Right kidney (tissue), 1 donor: ENCODE results near the gene PLEKHA6.
A peak's percentile ranks its signal among the peaks of the same experiment; 100 is the strongest.

Experiments
- DNase-seq: peaks from one replicate; pipeline ENCODE4 v3.0.0-alpha.2; 2016

PLEKHA6 gene

DNA sequence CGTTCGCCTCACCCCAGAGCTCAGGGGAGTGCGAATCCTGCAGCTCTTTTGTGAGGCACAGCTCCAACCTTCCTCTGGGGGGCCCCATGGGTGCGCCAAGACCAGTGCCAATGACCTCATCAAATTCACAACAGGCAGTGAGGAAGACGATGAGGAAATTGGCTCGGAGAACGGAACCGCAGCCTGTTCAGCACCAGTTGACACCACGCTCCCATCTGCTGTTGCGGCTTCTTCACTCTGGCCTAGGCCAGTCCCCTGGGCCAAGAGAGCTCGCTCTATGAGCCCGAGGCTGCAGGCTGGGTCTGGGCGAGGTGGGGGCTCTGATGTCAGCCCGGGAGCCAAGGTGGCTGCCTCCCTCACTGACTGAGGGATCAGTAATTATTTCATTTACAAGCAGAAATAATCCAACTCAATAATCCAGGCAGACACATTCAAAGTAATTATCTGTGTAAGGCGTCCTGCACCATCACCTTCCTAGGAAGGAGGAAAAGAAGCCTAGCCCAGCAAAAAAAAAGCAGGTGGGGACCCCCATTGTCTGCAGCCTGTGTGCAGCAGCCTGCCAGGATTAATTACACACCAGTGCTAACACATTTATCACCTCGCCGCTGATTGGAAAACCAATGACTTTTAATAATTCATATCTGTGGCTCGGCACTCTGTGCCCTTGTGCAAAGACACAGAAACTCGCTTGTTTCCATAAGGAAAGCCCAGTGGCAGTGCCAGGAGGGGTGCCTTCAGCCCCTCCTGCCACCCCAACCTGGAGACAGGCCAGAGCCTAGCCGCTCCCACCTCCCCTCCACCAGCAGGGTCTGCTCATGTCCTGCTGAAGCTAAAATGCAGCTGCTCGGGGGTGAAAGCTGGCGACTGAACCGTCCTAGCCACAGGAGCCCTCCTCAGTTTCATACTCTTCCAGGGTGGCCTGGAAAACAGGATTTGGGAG lies 1.9 kb downstream of the PLEKHA6 start:
- no peak for DNase-seq

GRCh38 chr1:204356997-204357396 lies 2.7 kb downstream of the PLEKHA6 start:
- no peak for DNase-seq

DNA sequence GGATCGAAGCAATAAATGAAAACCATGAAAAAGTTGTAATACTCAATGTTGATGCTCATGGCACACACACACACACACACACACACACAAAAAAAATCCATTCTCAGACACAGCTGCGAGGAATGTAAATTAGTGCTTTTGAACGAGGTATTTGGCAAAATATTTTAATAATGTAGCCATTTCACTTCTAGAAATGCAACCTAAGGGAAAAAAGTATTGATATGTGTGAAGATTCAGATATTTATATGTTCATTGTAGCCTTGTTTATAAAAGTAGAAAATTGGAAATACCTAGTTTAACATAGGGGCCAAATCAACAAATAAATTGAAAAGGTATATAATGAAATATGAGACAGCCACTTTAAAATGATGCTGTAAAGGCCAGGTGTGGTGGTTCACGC lies 3.8 kb downstream of the PLEKHA6 start:
- DNase-seq = no peak

GRCh38 chr1:204354579-204354978 lies 5.2 kb downstream of the PLEKHA6 start:
- no peak for DNase-seq

- DNase-seq = no peak
These were observed 6.4 kb downstream of the PLEKHA6 start for GRCh38 chr1:204353213-204353910.

DNA sequence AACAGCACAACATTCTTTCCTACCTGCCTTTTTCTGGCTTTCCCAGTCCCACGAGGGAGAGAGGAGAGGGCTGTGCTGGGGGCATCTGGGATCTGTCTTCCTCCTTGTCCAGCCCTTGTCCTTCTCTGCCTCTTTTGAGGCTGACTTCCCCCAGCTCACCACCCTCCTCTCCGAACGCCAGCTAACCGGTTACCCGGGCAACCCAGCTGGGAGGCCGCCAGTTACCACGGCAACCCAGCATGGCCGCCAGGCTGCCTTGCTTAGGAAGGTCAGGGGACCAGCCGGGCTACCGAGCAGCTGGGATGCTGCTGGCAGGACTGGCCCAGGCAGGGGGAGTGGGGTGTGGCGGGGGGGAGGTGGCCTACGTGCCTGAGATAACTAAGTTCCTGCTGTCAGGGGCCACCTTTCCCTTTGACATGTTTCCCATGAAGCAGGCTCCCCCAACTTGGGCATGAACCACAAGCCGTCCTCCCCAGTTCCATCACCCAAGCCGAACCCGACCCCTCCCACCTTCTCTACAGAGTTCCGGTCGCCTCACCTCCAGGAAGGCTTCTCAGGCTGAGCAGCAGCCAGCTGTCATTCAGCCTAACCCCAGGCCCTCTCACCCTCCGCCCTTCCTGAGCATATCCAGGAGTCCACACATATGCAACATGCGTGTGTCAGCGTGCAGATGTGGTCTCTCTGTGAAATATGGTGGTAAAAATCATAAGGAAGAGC lies 8.7 kb downstream of the PLEKHA6 start:
- peak; percentile 67 for DNase-seq

GRCh38 chr1:204350312-204350711 lies 9.4 kb downstream of the PLEKHA6 start:
- DNase-seq = no peak

DNA sequence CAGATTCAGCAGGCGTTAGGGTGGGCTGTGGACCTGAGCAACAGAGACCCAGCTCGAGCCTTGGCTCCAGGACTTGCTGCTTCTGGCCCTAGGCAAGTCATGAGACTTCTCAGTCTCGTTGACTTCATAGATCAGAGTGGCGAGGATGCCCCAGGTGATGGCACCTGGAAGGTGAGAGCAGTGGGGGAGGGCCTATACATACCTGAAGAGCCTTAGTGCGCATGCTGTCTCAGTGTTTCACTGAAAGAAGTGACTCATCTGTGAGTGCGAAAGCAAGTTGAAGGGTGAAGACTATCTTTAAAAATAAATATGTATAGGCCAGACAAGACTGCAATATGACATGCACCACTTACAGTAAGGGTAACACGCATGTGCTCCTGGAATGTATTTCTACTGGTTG lies 10.1 kb downstream of the PLEKHA6 start:
- DNase-seq = no peak

GRCh38 chr1:204348722-204349121 lies 11.0 kb downstream of the PLEKHA6 start:
- no peak for DNase-seq

DNA sequence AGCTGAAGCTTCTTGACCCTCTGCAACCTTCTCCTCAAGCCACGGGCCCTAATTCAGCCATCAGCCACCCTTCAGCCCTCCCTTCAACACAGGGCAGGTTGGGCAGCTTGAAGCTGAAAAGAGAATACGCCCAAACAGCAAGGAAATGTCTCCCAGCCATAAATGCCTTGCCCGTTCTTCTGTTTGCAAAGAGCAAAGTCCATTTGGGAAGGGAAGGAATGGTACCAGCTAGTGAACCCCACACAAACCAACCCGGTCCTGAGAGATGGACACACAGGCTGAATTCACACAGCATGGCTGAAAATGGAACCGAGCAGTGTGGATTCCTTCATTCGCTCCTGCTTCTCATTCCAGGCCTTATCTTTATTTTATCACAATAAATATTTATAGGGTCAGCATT lies 11.5 kb downstream of the PLEKHA6 start:
- no peak for DNase-seq

- no peak for DNase-seq
These were observed 13.6 kb downstream of the PLEKHA6 start for GRCh38 chr1:204345941-204346645.

DNA sequence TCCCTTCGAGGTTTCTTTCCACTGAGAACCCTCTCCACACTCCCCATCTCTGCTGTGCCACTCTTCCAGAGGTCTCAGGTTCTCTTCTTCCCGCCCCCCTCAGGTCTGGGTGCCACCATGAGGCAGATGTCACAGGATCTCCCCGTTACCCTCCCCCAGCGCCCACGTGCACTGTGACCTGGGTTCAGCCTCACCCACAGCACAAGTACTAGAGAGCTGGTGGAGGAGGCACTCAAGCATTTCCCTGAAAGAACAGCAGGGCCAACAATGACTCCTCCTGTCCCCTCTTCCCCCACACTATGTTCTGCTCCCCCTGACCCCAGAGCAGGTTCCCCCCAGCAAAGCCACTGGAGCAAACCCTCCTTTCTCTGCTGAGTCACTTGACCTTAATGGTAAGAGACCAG lies 14.3 kb downstream of the PLEKHA6 start:
- no peak for DNase-seq

GRCh38 chr1:204344665-204345355 lies 14.9 kb downstream of the PLEKHA6 start:
- DNase-seq = no peak

GRCh38 chr1:204343802-204344201 lies 15.9 kb downstream of the PLEKHA6 start:
- DNase-seq = no peak

- DNase-seq = no peak
These were observed 16.5 kb downstream of the PLEKHA6 start for GRCh38 chr1:204343247-204343646.

DNA sequence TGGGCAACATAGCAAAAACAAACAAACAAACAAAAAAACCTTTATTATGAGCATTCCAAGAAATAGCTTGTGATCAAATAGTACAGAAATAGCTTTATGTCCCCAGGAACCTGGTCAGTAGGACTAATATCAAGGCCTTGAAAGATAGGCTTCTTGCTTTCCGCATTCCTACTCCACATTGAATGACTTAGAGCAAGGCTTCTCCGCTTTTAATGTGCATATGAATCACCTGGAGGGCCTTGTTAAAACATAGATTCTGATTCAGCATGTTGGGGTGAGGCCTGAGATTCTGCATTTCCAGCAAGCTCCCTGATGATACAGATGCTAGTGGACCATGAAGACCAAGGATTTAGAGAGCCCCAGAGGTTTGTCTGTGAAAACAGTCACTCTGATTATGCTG lies 17.4 kb downstream of the PLEKHA6 start:
- DNase-seq = no peak

- no peak for DNase-seq
These were observed 18.3 kb downstream of the PLEKHA6 start for GRCh38 chr1:204341380-204341779.

GRCh38 chr1:204340081-204340889 lies 19.4 kb downstream of the PLEKHA6 start:
- no peak for DNase-seq

- no peak for DNase-seq
These were observed 20.2 kb downstream of the PLEKHA6 start for GRCh38 chr1:204339541-204339940.

DNA sequence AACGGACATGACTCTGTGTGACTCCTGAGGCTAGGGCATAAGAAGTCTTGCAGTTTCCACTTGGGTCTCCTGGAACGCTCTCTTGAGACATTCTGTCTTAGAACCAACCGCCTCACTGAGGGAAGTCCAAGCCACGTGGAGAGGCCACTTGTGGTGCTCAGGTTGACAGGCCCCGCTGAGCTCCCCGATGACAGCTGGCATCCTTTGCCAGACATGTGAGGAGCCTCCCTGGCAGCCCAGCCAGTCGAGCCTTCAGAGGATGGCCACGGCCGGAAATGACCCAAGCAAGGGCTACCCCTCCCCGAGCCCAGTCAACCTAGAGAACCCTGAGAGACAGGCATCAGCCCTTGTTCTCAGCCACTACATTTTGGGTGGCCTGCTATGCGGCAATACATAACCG lies 20.7 kb downstream of the PLEKHA6 start:
- DNase-seq = no peak

DNA sequence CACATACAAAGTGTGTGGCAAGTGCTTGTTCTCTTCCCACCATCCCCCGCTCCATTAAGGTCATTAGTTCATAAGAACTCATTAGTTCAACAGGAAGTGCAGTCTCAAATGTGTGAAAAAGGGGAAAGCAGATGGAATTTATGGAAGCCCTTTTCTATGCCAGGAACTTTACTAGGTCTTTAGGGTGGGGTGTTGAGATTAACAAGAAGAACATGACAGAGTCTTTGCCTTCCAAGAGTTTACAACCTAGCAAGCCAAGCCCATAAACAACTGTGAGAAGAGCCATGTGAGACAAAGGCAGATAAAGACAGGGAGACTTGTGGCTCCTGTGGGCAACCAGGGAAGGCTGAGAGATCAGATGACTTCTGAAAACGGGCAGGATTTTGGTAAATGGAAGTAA lies 21.4 kb downstream of the PLEKHA6 start:
- no peak for DNase-seq
